OCI-LY7 (cell line): Measurements from ENCODE around the gene ZSCAN9. TPM values are rescaled to one million over a fixed set of nuclear protein-coding genes. Genes with fewer than 3 reads are reported as not detected.

Experiments used
- BruUV-seq: library from RNA; stranded (reverse); fragments of 400-500 nt; replicated peaks from 2 replicates; lab custom pipeline; 2021; lab: Mats Ljungman, UMichigan
- CTCF ChIA-PET: fragments of 300-600 bp; sonication (Branson Sonifier 250); formaldehyde crosslinking; loops from one replicate; lab custom pipeline; 2022; ENCODE audit warnings: antibody characterized with exemption; ENCODE audit not compliant: unreplicated experiment; lab: Charles Lee
- POLR2A ChIA-PET: fragments of 300-600 bp; sonication (Branson Sonifier 250); formaldehyde crosslinking; loops from one replicate; lab custom pipeline; 2022; ENCODE audit warnings: antibody characterized with exemption; lab: Charles Lee
- DNase-seq: peaks from one replicate; pipeline ENCODE4 v3.0.0-alpha.2; 2015; ENCODE audit warnings: low spot score
- H2AFZ ChIP-seq: fragments of 200-600 bp; sonication (generic), shearing (Covaris generic); 2 replicates; pipeline ENCODE4 v1.6.1; 2014; ENCODE audit warnings: mild to moderate bottlenecking, antibody characterized with exemption, low read length, moderate library complexity
- H3K27ac ChIP-seq: fragments of 200-600 bp; sonication (generic); 2 replicates; pipeline ENCODE4 v1.5.1; 2014; ENCODE audit warnings: mixed run types, low read depth, mild to moderate bottlenecking, moderate library complexity, low read length, inconsistent platforms; ENCODE audit not compliant: poor library complexity, severe bottlenecking
- H3K36me3 ChIP-seq: fragments of 200-600 bp; sonication (generic); 2 replicates; pipeline ENCODE4 v1.6.1; 2014; ENCODE audit warnings: mild to moderate bottlenecking, antibody characterized with exemption, low read length, moderate library complexity, mixed read lengths; ENCODE audit not compliant: insufficient read depth
- H3K4me1 ChIP-seq: fragments of 200-600 bp; sonication (generic); 2 replicates; pipeline ENCODE4 v1.5.1; 2014; ENCODE audit warnings: mild to moderate bottlenecking, low read length; ENCODE audit not compliant: insufficient read depth, poor library complexity, severe bottlenecking
- H3K4me2 ChIP-seq: fragments of 200-600 bp; sonication (generic); 2 replicates; pipeline ENCODE4 v1.6.1; 2014; ENCODE audit warnings: mild to moderate bottlenecking, low read length
- H3K4me3 ChIP-seq: fragments of 200-600 bp; sonication (generic); 2 replicates; pipeline ENCODE4 v1.5.1; 2014; ENCODE audit warnings: mild to moderate bottlenecking, low read depth, low read length; ENCODE audit not compliant: poor library complexity, severe bottlenecking
- H3K79me2 ChIP-seq: fragments of 200-600 bp; sonication (generic); 2 replicates; pipeline ENCODE4 v1.6.1; 2016; ENCODE audit warnings: low read depth, mild to moderate bottlenecking, low read length, moderate library complexity, mixed read lengths; ENCODE audit not compliant: insufficient read depth
- H3K9me2 ChIP-seq: fragments of 200-600 bp; sonication (generic); 2 replicates; pipeline ENCODE4 v1.6.1; 2016; ENCODE audit warnings: mild to moderate bottlenecking, low read length, mixed read lengths; ENCODE audit not compliant: insufficient read depth
- H3K9me3 ChIP-seq: fragments of 200-600 bp; sonication (generic); 2 replicates; pipeline ENCODE4 v1.6.1; 2014; ENCODE audit warnings: mild to moderate bottlenecking, mixed run types, low read length, mixed read lengths
- H4K20me1 ChIP-seq: fragments of 200-600 bp; sonication (generic); 2 replicates; pipeline ENCODE4 v1.6.1; 2014; ENCODE audit warnings: mild to moderate bottlenecking, antibody characterized with exemption, low read length, moderate library complexity, mixed read lengths; ENCODE audit not compliant: insufficient read depth
- EZH2phosphoT487 ChIP-seq: fragments of 200-600 bp; sonication (generic); IDR thresholded peaks from 2 replicates; pipeline ENCODE4 v1.6.1; 2018; ENCODE audit warnings: low read depth, borderline replicate concordance, mild to moderate bottlenecking, mixed run types, antibody characterized with exemption, low read length, moderate library complexity, mixed read lengths
- intact Hi-C: fragments of 100-400 bp; cut with micrococcal nuclease; formaldehyde crosslinking; loops from one replicate; pipeline ENCODE4 v1.10.0; 2022; ENCODE audit not compliant: unreplicated experiment
- total RNA-seq, 2 experiments: library from RNA; depleted of rRNA in 1 of 2; stranded (reverse); fragments of >200 nt in 1 of 2; shearing (Covaris generic) in 1 of 2; gene quantifications; 2 replicates each; pipeline ENCODE4 v1.2.3, GENCODE V29; 2014 to 2022
- TF ChIP-seq, protein P1 (sequence below): fragments of 200-600 bp; sonication (generic); conservative IDR thresholded peaks from 2 replicates; pipeline ENCODE4 v1.5.1; 2014; ENCODE audit warnings: mild to moderate bottlenecking, antibody characterized with exemption, low read length, moderate library complexity, mixed read lengths

ZSCAN9 gene
- total RNA-seq, 2 experiments from 2014 or later = 3.1 to 9.0 TPM

DNA sequence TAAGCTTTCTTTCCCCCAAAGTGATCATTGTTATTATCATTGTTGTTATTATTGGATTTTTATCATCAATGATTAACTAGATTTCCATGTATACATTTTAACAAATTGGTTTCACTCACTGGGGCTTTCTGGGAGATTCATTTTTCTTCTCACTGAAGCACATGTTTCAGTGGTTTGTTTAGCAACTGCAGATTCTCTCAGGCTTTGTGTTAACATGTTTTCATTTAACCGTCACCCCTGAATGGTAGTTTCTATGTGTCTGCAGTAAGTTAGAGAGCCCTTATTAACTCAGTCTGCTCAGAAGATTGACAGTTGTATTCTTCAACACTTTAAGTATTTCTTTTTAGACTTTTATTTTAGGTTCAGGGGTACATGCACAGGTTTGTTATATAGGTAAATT lies 14.6 kb downstream of the ZSCAN9 start:
- H4K20me1 ChIP-seq = no peaks in the 10 kb centered on the region
- POLR2A ChIA-PET = no interaction called here
- no peaks in the 10 kb centered on the region for H3K9me2 ChIP-seq
- TF ChIP-seq EZH2phosphoT487 = no peak
- TF ChIP-seq, protein P1, sequence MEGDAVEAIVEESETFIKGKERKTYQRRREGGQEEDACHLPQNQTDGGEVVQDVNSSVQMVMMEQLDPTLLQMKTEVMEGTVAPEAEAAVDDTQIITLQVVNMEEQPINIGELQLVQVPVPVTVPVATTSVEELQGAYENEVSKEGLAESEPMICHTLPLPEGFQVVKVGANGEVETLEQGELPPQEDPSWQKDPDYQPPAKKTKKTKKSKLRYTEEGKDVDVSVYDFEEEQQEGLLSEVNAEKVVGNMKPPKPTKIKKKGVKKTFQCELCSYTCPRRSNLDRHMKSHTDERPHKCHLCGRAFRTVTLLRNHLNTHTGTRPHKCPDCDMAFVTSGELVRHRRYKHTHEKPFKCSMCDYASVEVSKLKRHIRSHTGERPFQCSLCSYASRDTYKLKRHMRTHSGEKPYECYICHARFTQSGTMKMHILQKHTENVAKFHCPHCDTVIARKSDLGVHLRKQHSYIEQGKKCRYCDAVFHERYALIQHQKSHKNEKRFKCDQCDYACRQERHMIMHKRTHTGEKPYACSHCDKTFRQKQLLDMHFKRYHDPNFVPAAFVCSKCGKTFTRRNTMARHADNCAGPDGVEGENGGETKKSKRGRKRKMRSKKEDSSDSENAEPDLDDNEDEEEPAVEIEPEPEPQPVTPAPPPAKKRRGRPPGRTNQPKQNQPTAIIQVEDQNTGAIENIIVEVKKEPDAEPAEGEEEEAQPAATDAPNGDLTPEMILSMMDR = no peak
- no peaks in the 10 kb centered on the region for H3K9me3 ChIP-seq
- no peaks in the 10 kb centered on the region for H3K4me1 ChIP-seq
- H3K4me3 ChIP-seq = no peak overlapping the region
- peaks cover 12% of the 10 kb centered on the region for H3K36me3 ChIP-seq
- BruUV-seq = no TSS peak
- intact Hi-C loops = no loop called here
- no peak for DNase-seq
- no peak overlapping the region for H3K27ac ChIP-seq
- CTCF ChIA-PET = no interaction called here
- H3K79me2 ChIP-seq = no peaks in the 10 kb centered on the region
- H2AFZ ChIP-seq = no peak overlapping the region
- no peak overlapping the region for H3K4me2 ChIP-seq

GRCh38 chr6:28240471-28240870 lies 15.4 kb downstream of the ZSCAN9 start:
- Histone ChIP-seq H3K79me2 (no peaks in the 10 kb centered on the region), H3K4me3 (no peak overlapping the region), H3K9me3 (no peaks in the 10 kb centered on the region), H4K20me1 (no peaks in the 10 kb centered on the region), H3K27ac (no peak overlapping the region), H3K9me2 (no peaks in the 10 kb centered on the region), H3K36me3 (peaks cover 21% of the 10 kb centered on the region), H3K4me2 (no peak overlapping the region), H2AFZ (no peak overlapping the region), H3K4me1 (no peaks in the 10 kb centered on the region)
- no TSS peak for BruUV-seq
- intact Hi-C loops = no loop called here
- TF ChIP-seq EZH2phosphoT487 = no peak
- POLR2A ChIA-PET = interaction anchor here (0.9 kb wide), 1 partner anchor 14 kb away, joined by 3 read pairs; no protein-coding TSS in a partner anchor
- CTCF ChIA-PET = no interaction called here
- no peak for DNase-seq

- Histone ChIP-seq H3K36me3 (peaks cover 53% of the 10 kb centered on the region), H3K9me2 (no peaks in the 10 kb centered on the region), H3K4me2 (no peak overlapping the region), H4K20me1 (no peaks in the 10 kb centered on the region), H3K4me3 (no peak overlapping the region), H3K79me2 (no peaks in the 10 kb centered on the region), H3K27ac (no peak overlapping the region), H3K9me3 (no peaks in the 10 kb centered on the region), H2AFZ (no peak overlapping the region), H3K4me1 (no peaks in the 10 kb centered on the region)
- TF ChIP-seq EZH2phosphoT487 = no peak
- TF ChIP-seq, protein P1 = no peak
- no TSS peak for BruUV-seq
- ChIA-PET CTCF (no interaction called here), POLR2A (no interaction called here)
- DNase-seq = no peak
- intact Hi-C loops = no loop called here
Measured at GRCh38 chr6:28243946-28244345, 18.9 kb downstream of the ZSCAN9 start.
